HG02763 (cell line): Measurements from ENCODE around the gene KRT222.
A peak's percentile ranks its signal among the peaks of the same experiment; 100 is the strongest.

Experiments used
- ATAC-seq: cut with Tn5 transposase; IDR thresholded peaks from one replicate; pipeline ENCODE4 v1.9.1; 2021; ENCODE audit warnings: mild to moderate bottlenecking, moderate library complexity; ENCODE audit not compliant: unreplicated experiment

The KRT222 gene

DNA sequence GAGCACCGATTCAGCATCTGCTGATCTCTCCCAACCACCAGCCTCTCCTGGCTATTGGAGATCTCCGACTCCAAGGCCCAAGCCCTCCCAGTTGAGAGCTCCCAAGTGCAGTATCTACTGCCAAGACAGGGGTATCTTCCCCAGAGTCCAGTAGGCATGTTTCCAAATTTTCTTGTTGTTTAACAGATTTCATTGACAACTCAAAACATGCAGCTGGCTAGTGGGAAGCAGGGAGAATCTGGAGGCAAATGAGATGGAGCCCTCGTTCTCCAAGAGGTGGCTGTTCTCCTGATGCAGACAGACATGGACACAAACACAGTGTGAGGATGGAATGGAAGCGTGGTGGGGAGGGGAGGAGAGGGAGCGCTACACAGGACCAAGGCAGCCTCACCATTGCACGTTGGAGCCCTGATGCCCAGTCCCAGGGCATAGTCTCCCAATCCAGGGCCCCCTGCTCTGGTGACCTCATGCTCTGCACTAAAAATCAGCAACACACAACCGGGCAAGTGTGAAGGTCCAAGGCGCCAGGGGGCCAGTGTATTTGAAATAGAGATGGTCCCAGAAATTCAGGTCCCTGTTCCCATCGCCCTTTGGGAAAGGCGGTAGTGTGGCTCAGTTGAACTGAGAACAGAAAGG lies 49.0 kb downstream of the KRT222 start:
- no peak for ATAC-seq

DNA sequence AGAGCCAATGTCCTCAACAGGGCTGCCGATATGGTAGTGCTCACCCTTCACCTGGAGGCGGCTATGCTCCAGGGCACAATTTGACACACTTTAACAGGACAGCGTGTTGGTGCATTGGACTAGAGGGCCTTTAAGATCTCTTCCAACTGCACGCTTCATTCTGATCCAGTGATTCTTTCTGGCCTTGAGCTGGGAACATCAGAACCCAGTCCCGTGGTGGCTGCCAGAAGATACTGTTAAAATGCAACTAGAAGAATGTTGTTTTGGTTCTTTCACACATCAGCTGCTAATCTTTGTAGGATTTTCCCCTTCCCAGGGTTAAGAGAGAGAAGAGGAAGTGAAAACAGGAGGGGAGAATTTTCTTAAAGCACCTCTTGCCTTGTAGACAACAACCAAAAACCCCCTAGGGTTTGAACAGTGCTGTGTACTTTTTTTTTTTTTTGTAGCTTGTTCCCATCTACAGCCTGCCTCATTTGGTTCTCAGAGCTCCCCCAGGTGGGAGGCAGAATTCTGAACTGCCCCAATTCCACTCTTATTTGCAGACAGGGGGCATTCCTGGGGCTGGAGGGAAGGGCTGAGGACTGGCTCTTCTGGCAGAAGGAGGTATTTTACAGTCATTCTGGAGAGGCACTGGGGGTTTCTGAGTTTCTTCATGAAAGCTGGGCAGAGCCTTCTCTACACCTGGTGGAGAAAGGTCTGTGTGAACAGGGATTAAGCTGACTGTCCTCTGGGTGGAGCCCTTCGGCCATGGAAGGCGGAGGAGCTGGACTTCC lies 49.7 kb downstream of the KRT222 start:
- ATAC-seq: peak; percentile 62

DNA sequence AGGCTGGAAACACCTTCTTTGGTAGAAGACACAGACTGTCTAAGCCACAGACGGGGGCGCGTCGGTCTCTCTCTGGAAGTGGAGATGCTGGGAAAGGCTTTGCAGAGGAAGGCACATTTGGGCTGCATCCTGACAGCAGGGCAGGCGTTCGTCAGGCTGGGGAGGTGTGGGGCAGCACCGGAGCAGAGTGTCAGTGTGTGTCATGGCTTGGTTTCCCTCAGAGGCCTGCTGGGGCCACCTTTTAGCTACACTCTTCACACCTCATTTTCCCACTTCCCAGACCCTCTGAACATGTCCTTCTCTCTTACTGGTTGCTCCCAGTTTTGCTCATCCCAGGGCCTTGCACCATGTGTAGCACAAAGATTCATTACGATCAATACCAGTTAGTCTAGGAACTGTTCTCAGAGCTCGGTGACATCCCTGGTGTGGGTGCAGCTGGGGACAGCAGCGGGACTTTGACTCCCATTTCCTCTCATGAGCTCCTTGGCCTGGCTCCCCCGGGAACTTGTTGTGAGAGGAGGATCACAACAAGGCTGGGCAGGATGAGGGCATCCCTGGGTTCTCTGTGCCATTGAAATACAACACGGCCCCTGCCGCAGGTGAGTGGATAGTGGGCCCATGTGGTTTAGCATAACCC lies 50.4 kb downstream of the KRT222 start:
- no peak for ATAC-seq

DNA sequence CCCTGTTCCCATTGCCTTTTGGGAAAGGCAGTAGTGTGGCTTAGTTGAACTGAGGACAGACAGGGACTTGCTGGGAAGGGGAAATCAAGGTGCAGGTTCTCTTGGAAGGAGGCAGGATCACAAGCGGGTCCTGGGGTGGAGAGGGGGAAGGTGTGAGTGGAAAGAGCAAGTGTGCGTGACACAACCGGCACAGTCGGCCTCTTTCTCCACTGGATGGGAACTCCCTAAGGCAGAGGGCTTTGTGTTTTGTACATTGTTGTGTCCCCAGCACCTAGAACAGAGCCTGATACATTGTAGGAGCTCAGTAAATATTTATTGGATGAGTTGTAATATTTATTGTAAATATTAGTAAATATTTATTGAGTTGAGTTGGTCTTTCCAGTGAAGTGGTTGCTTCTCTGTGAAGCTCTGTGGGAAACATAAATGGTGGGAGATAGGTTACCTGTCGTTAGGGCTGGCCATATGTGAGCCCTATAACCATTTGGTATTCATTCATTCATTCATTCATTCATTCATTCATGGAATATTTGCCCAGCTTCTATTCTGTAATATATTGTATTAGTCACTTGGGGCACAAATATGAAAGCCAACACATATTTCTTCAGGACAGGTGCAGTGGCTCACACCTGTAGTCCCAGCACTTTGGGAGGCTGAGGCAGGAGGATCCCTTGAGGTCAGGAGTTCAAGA lies 51.4 kb downstream of the KRT222 start:
- ATAC-seq: no peak

DNA sequence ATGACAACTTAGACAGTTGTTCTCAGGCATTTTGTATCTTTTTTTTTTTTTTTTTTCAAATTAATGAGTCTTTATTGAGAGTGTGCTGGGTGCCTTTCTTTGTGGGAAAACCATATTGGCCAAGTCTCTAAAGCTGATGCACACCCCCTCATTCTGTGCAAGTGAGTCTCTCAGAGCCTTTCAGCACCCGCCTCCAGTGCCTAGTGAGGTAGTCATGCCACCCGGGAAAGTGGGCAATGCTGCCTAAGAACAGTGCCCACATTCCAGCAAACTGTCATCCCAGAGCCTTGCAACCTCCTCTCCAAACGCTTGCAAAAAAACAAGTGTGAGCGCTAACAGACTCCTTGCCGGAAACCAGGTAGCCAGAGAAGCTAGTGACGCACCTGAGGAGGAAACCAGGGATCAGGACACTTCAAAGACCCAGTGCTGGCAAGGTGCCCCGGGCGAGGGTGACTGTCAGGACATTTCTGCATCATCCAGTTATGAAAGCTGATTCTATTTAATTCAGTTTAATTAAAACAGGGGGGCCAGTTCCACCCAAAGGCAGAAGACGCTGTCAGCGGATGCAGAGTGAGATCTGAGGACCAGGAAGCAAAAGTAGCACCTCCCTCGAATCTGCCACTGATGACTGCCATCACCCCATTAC lies 52.3 kb downstream of the KRT222 start:
- no peak for ATAC-seq

DNA sequence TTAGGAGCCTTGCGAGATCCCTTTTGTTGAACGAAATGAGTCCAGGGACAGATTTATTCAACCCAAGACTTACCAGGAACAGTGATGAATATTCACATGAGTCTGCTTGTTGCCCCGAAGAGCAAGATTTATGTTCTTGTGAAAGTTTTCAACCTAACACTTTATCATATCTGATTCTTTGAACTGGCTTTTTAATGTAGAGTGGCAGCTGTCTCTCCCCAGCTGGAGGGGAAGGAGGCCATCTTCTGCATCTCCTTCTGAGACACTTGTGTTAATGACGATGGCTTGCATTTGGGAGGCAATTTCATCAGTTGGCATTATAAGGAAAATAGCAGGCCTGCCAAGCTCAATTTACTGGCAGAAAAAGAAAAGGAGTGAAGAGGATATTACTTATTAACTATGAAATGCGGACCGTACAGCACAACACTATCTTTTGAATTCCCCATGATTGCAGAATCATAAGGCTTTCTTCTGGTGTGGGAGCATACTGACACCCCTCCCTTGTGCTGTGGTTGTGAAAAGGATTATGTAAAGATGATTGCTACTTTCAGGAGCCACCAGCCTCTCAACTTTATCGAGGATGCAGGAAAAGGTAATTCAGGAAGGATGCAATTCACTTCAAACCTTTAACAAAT lies 53.0 kb downstream of the KRT222 start:
- no peak for ATAC-seq

DNA sequence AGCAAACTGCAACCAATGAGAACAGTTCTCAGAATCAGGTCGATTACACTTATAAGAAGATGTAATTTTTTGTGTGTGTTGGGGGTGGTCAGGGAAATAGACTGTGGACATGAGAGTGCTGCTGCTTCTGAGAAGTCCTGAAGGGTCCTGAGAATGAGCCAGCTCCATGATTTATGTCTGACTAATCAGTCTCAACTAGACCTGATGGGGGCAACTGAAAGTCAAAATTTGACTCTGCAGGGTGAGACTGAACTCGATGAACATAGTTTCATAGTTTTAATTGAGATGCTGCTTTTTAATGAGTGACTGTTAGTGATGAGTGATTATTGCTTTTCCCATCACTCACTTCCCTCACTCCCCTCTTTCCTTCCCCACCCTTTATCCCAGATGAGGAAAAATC lies 54.6 kb downstream of the KRT222 start:
- ATAC-seq: no peak

DNA sequence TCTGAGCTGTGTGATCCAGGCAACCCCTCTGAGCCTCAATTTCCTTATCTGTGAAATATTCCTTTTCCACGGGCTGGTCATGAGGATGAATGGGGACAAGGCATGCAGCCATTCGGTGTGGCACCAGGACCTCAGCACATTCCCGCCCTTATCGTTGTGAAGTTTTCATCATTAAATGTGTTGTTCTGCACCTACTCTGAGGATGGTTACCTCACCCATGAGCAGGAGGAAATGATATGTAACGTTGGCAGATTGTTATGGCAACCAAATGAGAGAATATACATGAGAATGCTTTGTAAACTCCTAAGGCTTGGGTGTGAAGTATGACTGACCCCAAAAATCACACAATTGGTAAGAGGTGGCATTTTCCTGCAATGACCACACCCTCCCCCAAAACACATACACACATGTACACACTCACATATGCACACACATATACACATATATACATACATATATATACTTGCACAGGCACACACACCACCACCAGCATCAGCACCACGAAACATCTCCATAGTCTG lies 56.9 kb downstream of the KRT222 start:
- no peak for ATAC-seq

DNA sequence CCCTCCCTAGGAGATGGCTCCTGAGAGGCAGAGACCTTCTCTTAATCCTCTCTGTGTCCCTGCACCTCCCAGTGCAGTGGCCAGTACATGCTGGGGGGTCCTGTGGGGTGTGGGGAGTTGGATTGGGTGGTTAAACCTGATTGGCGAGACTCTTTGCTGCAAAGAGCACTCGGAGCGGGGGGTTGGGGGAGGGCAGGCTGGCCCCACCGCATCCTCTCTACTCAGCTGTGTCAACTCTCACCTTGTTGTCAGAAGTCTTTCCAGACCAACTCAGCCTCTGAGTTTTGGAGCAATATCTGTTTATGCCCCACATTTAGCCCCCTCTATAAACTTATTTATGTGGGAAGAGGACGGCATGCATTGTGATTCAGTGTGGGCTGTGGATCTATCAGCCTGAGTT lies 57.3 kb downstream of the KRT222 start:
- ATAC-seq: no peak

DNA sequence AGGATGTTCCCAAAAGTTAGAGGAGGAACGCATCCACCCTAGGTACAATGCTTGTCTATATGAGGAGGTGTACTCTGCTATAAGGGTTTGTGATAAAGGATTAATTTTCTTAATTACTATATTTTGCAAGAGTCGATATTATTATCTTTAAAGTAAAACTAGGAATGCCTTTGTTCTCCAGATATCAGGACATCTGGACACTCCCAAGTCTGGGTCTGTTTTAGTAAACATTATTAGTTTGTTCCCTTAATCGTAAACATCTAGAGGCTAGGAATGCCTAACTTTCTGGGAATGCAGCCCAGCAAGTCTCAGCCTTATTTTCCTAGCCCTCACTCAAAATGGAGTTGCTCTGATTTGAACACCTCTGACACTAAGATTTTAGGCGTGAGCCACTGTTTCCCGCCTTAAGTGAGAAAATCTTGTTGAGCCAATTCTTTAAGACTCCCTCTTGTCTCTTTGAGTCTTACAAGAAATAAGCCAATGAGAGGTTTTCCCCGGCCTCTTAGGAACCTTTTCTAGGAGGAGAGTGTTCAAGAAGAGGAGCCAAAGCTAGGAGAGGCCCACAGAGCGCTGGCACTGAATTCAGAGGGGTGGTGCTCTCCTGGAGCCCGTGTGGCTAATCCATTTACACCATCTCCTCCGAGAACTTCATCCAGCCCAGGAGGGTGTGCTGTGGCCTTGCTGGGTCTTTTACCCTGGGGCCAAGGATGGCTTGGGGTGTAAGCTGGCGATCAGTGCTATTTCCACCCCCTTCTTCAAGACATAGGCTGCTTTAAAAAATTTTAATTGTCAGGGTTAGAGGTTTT lies 58.2 kb downstream of the KRT222 start:
- no peak for ATAC-seq

DNA sequence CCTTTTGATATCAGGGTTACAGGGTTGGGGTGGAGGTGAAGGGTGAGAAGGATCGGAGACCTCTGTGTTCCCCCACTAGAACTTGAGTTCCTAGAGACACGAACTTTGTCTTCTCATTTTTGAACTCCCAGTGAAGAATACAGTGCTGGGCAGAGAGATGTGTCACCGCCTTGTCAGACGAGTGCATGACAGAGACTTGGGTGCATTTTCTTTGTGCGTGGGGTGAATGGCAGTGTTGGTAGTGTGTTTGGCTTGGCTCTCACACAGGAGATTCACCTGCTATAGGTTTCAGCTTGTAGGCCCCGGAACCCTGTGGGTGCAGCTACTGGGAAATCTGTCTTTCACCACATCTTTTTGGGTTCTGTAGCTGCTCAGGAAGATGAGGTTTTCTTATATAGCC lies 59.7 kb downstream of the KRT222 start:
- no peak for ATAC-seq
